Spinal cord (tissue), 10 donors: ENCODE results near the gene CTDSP2. TPM values are rescaled to one million over a fixed set of nuclear protein-coding genes. Genes with fewer than 3 reads are reported as not detected.
A peak's percentile ranks its signal among the peaks of the same experiment; 100 is the strongest.

ENCODE experiments used
- DNase-seq, 6 donors: peaks; one replicate each; pipeline versions ENCODE4 v3.0.0 to v3.0.0-alpha.2; 2013 to 2015; ENCODE audit warnings: low spot score in 6 of 6, low read depth in 4 of 6
- H3K27ac ChIP-seq: one replicate; pipeline ENCODE4 v1.5.1; 2013; ENCODE audit warnings: low read depth, low read length, control low read depth
- H3K27me3 ChIP-seq: one replicate; pipeline ENCODE4 v1.6.1; 2013; ENCODE audit warnings: low read length; ENCODE audit not compliant: control insufficient read depth, insufficient read depth
- H3K36me3 ChIP-seq: one replicate; pipeline ENCODE4 v1.6.1; 2013; ENCODE audit warnings: low read length; ENCODE audit not compliant: control insufficient read depth, insufficient read depth
- H3K4me1 ChIP-seq: one replicate; pipeline ENCODE4 v1.6.1; 2013; ENCODE audit warnings: low read length; ENCODE audit not compliant: control insufficient read depth, insufficient read depth
- H3K4me3 ChIP-seq: one replicate; pipeline ENCODE4 v1.5.1; 2013; ENCODE audit warnings: low read depth, low read length, control low read depth
- H3K9me3 ChIP-seq: one replicate; pipeline ENCODE4 v1.6.1; 2013; ENCODE audit warnings: low read length; ENCODE audit not compliant: control insufficient read depth, insufficient read depth
- WGBS: methylation state at CpG from one replicate; pipeline ENCODE4 v1.1.5; 2013; ENCODE audit warnings: missing lambda C conversion rate; ENCODE audit not compliant: insufficient coverage; 5-methylcytosine and 5-hydroxymethylcytosine counted together
- polyA plus RNA-seq, 2 donors: library from polyadenylated mRNA; unstranded; fragments of 120-200 nt; gene quantifications; one replicate each; pipeline ENCODE4 v1.2.1, GENCODE V29; 2013; ENCODE audit not compliant: insufficient read length in 2 of 2
- total RNA-seq, 2 donors: library from RNA; depleted of rRNA in 1 of 2; stranded (reverse); fragments of 120-200 nt in 1 of 2; fragments of >200 nt in 1 of 2; gene quantifications; one replicate each; pipeline versions ENCODE4 v1.2.3 to v1.2.4, GENCODE V29; 2013 to 2014
- donor health status: healthy.

The CTDSP2 gene
- total and polyA plus RNA-seq, 4 donors = 42.6 to 111 (median 102) TPM

GRCh38 chr12:57837864-57838562 is 8.5 kb downstream of the CTDSP2 start:
- peaks cover 89% of the 10 kb centered on the region for H3K4me1 ChIP-seq
- 23% methylated on average over 4 of the region's 5 CpGs for WGBS
- DNase-seq = peak in 1 of 6 donors; percentile 51
- peaks cover 2% of the 10 kb centered on the region for H3K36me3 ChIP-seq
- H3K9me3 ChIP-seq = no peaks in the 10 kb centered on the region
- H3K27ac ChIP-seq = peak overlapping the region; percentile 54
- no peaks in the 10 kb centered on the region for H3K27me3 ChIP-seq
- no peak overlapping the region for H3K4me3 ChIP-seq

DNA sequence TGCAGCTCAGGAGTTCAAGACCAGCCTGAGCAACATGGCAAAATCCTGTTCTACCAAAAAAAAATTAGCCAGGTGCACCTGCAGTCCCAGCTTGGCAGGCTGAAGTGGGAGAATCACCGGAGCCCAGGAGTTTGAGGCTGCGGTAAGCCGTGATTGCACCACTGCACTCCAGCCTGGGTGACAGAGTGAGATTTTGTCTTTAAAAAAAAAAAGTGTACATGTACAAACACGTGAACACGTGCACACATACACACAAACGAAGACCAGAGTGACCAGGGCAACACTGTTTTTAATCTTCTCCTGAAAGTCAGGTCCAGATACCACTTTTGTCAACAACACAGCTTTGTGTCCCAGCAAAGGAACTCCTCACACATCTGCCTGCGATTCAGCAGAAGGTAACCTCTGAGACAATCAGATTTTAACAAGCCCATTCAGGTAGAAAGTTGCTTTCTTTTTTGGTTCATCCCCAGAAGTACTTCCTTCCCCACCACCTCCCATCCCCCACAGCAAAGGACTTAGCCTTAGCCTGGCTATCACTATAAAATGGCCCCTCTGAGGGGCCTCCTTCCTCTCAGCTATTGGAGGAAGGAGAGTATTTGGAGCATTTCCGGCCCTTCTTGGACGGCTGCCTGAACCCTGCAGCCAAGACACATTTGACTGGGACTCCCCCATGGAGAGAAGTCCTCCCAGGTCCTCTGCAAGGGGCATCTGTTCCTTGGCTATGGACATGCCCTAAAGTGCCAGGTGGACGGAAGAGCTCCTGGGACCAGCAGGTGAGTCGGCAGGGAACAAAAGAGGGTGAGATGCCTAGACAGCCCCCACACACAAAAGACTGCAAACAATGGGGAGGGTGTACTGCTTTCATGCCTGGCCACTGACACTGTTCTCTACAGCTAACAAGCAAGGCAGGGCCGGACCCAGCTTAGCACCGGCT is 9.8 kb downstream of the CTDSP2 start:
- Histone ChIP-seq H3K27ac (peak overlapping the region; percentile 88), H3K9me3 (no peaks in the 10 kb centered on the region), H3K4me1 (peaks cover 93% of the 10 kb centered on the region), H3K36me3 (peaks cover 6% of the 10 kb centered on the region), H3K4me3 (peak overlapping the region; percentile 19), H3K27me3 (no peaks in the 10 kb centered on the region)
- DNase-seq = peak in 3 of 6 donors; percentile 69 to 93 (median 80)
- WGBS = 31% methylated on average over 8 of the region's 13 CpGs

DNA sequence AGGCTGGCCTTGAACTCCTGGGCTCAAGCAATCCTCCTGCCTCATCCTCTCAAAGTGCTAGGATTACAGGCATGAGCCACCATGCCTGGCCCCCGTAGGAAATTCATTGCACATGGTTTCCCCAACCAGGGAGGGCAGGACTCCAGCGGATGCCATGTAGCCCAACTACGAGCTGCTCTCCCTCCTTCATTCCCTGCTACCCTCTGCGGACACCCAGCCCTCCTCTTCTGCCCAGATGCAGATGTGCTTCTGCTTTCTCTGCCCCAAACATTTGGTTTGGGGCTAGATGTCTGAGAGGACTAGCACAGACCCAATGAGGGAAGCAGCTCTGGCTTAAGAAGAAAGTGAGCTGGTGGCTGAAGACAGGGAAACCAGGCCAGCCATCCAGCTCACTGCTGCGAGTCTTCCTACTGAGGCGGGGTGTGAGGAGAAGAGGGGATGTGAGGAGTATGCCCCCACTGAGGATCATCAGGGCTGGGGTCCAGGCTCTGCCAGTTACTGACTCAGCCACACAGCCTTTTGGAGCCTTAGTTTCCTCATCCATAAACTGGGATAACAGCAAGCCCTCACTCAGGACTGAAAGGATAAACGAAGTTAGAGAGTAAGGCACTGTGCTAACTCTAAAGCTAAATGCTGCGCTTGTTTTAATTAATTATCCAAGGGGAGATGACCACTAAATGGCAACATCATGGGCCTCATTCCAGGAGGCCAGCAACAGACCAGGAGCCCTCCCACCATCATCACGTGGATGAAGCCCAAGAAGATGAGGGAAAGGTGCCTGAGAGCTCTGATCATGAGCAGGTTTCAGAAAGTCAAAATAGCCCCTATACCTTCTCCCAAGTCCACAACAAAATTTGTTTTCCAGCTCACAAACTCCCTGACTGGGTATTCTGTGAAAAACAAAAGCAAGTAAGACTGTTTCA is 10.9 kb downstream of the CTDSP2 start:
- H3K36me3 ChIP-seq = peaks cover 8% of the 10 kb centered on the region
- H3K27ac ChIP-seq = peak overlapping the region; percentile 88
- H3K27me3 ChIP-seq = no peaks in the 10 kb centered on the region
- no peak overlapping the region for H3K4me3 ChIP-seq
- peaks cover 94% of the 10 kb centered on the region for H3K4me1 ChIP-seq
- no peak for DNase-seq
- 70% methylated on average over 5 of the region's 9 CpGs for WGBS
- no peaks in the 10 kb centered on the region for H3K9me3 ChIP-seq

DNA sequence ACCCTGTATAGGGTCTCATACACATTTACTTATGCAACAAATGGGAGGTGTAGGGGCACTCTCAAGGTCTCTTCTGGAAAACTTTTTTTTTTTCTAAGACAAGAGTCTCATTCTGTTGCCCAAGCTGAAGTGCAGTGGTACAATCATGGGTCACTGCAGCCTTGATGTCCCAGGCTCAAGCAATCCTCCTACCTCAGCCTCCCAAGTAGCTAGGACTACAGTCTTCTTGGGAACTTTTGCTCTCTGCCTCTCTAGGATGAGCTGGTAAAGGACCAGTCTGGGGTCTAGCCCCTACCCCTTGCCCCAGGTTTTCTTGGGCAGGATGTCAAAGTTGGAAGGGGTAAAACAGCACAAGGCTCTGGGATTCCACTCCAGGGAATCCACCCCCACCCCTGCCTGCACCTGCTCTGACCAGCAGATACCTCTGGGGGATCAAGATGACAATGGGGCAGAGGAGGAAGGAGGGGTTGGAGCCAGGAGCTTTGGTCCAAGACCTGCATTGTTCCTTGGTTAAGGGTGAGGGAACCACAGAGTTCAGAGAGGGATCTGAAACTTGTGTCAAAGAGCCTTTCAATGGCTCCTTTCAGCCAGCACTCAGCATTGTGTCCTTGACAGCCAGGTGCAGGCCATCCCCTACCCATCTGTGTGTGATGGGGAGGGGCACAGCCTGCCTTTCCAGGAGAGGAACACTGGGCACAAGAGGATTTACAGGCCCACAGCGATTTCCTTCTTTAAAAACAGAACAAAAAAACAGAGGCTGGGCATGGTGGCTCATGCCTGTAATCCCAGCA is 12.2 kb downstream of the CTDSP2 start:
- Histone ChIP-seq H3K27ac (no peak overlapping the region), H3K9me3 (no peaks in the 10 kb centered on the region), H3K36me3 (peaks cover 15% of the 10 kb centered on the region), H3K27me3 (no peaks in the 10 kb centered on the region), H3K4me1 (peaks cover 82% of the 10 kb centered on the region), H3K4me3 (no peak overlapping the region)
- DNase-seq = no peak
- WGBS = 0% methylated on average over 1 of the region's 1 CpG

DNA sequence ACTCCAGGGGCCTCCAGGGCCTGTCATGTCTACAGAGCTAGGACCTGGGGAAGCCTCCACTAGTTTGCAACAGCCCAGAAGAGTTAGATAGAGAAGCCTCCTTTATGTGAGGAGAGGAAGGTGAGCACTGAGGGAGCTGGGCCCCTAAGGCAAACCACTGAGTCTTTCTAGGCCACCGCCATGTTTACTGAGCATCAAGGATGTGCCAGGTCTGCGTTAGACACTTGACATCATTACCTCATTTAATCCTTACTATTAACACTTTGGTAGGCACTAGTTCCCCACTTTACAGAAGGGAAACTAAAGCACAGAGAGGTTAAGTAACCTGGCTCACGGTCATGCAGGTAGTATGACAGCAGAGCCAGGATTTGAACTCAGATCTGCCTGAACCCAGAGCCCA is 12.9 kb downstream of the CTDSP2 start:
- peaks cover 77% of the 10 kb centered on the region for H3K4me1 ChIP-seq
- no peak overlapping the region for H3K4me3 ChIP-seq
- H3K27ac ChIP-seq = no peak overlapping the region
- 83% methylated on average over 3 of the region's 3 CpGs for WGBS
- H3K36me3 ChIP-seq = peaks cover 18% of the 10 kb centered on the region
- no peaks in the 10 kb centered on the region for H3K27me3 ChIP-seq
- DNase-seq = no peak
- H3K9me3 ChIP-seq = no peaks in the 10 kb centered on the region

DNA sequence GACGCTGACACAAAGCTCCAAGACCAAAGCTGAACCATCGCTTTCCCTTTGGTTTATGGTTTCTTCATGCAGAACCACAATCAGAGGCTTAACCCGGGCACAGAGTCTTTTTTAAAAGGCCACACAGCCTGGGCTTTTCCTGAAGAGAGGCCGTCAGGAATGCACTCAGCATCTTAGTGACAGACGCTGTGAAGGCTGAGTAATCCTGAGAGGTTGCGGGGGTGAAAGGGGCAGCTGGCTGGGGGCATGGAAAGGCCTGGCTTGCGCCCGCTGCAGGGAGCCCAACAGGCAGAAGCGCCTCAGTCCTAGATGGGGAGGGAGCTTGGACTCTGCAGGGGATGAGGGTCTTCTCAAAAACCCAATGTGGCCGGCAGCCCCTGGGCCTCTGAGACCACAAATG is 13.6 kb downstream of the CTDSP2 start:
- 60% methylated on average over 7 of the region's 10 CpGs for WGBS
- no peaks in the 10 kb centered on the region for H3K27me3 ChIP-seq

GRCh38 chr12:57830393-57830792 is 16.1 kb downstream of the CTDSP2 start:
- H3K36me3 ChIP-seq = peaks cover 46% of the 10 kb centered on the region
- H3K27me3 ChIP-seq = no peaks in the 10 kb centered on the region
- no peak overlapping the region for H3K4me3 ChIP-seq
- no peak for DNase-seq
- WGBS = 100% methylated on average over 1 of the region's 2 CpGs
- H3K9me3 ChIP-seq = no peaks in the 10 kb centered on the region
- H3K27ac ChIP-seq = no peak overlapping the region
- peaks cover 45% of the 10 kb centered on the region for H3K4me1 ChIP-seq

More for the DNA sequence above, 13.6 kb downstream of the CTDSP2 start:
- Histone ChIP-seq H3K4me1 (peaks cover 71% of the 10 kb centered on the region), H3K27ac (no peak overlapping the region), H3K4me3 (no peak overlapping the region), H3K9me3 (no peaks in the 10 kb centered on the region), H3K36me3 (peaks cover 20% of the 10 kb centered on the region)
- DNase-seq = no peak

GRCh38 chr12:57829025-57829777 is 17.3 kb downstream of the CTDSP2 start:
- Histone ChIP-seq H3K36me3 (peaks cover 58% of the 10 kb centered on the region), H3K4me3 (no peak overlapping the region), H3K27ac (no peak overlapping the region), H3K27me3 (no peaks in the 10 kb centered on the region), H3K4me1 (peaks cover 34% of the 10 kb centered on the region), H3K9me3 (no peaks in the 10 kb centered on the region)
- 89% methylated on average over 9 of the region's 10 CpGs for WGBS
- DNase-seq = no peak
